ENCODE results near the gene NAT8L. TPM values are rescaled to one million over a fixed set of nuclear protein-coding genes. Genes with fewer than 3 reads are reported as not detected.

Gene NAT8L
- total and polyA plus RNA-seq, 2 donors (not counting 1 experiment from before 2014, with no cell fraction given) = 0.03 to 0.25 TPM

DNA sequence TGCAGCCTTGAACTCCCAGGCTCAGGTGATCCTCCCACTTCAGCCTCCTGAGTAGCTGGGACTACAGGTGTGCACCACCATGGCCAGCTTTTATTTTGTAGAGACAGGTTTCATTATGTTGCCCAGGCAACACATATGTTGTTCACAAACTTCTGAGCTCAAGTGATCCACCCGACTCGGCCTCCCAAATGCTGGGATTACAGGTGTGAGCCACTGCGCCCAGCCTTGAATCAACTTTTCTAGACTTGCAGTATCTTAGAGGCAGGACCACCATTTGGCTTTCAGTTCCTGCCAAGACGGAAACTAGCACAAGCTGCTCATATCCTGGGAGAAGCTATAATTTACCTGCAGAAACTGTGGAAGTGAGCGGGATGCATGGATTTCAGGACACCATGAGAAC is 19.9 kb downstream of the NAT8L start:
- CTCF ChIA-PET = no interaction called here
- H3K27me3 ChIP-seq (replicated peaks in 1 of 4; ENCODE audit: control extremely low read depth in 1 of 4, control insufficient read depth in 3 of 4, insufficient read depth in 4 of 4, low read length in 3 of 4) = no peaks in the 10 kb centered on the region
- H2AFZ ChIP-seq (ENCODE audit: insufficient read depth, low read depth, low read length, poor library complexity, severe bottlenecking) = no peak overlapping the region
- no peak overlapping the region for H3K27ac ChIP-seq (ENCODE audit: low read length in 2 of 2)
- no peaks in the 10 kb centered on the region for H3K4me1 Mint-ChIP-seq
- H3K79me2 ChIP-seq (ENCODE audit: control insufficient read depth, insufficient read depth, low read length) = no peaks in the 10 kb centered on the region
- POLR2A ChIA-PET = interaction anchor here (0.5 kb wide), 1 partner anchor 1056 kb away, joined by 3 read pairs; no protein-coding TSS in a partner anchor
- WGBS (ENCODE audit: insufficient coverage) = 95% methylated on average over 5 of the region's 5 CpGs
- intact Hi-C loops (cut with micrococcal nuclease) = no loop called here
- H4K20me1 ChIP-seq (ENCODE audit: control insufficient read depth, insufficient read depth, low read length, poor library complexity, severe bottlenecking) = no peaks in the 10 kb centered on the region
- no peaks in the 10 kb centered on the region for H3K4me1 ChIP-seq (ENCODE audit: control insufficient read depth in 2 of 2, insufficient read depth in 2 of 2, low read length in 2 of 2)
- H3K4me3 Mint-ChIP-seq = no peak overlapping the region
- ATAC-seq (ENCODE audit: low read depth) = no peak
- H3K9ac ChIP-seq (ENCODE audit: low read length) = no peak overlapping the region
- H3K9me3 Mint-ChIP-seq (ENCODE audit: insufficient read depth) = no peaks in the 10 kb centered on the region
- H3K36me3 ChIP-seq (replicated peaks in 1 of 2; ENCODE audit: control extremely low read depth in 1 of 2, control insufficient read depth in 1 of 2, extremely low read depth in 1 of 2, insufficient read depth in 2 of 2, low read length in 1 of 2) = no peaks in the 10 kb centered on the region
- H3K4me3 ChIP-seq (ENCODE audit: control extremely low read depth in 1 of 5, extremely low read depth in 1 of 5, insufficient read depth in 1 of 5, low read depth in 2 of 5, low read length in 4 of 5) = no peak overlapping the region
- no peak for DNase-seq
- H3K27ac Mint-ChIP-seq = no peak overlapping the region
- H3K9me3 ChIP-seq (ENCODE audit: control extremely low read depth in 1 of 3, control insufficient read depth in 2 of 3, insufficient read depth in 1 of 3, low read length in 2 of 3) = no peaks in the 10 kb centered on the region
- TF ChIP-seq EZH2 (IDR thresholded peaks at IDR 0.05; ENCODE audit: borderline replicate concordance, insufficient read depth, low read depth, low read length, poor library complexity, severe bottlenecking) = no peak
- TF ChIP-seq, protein P1, sequence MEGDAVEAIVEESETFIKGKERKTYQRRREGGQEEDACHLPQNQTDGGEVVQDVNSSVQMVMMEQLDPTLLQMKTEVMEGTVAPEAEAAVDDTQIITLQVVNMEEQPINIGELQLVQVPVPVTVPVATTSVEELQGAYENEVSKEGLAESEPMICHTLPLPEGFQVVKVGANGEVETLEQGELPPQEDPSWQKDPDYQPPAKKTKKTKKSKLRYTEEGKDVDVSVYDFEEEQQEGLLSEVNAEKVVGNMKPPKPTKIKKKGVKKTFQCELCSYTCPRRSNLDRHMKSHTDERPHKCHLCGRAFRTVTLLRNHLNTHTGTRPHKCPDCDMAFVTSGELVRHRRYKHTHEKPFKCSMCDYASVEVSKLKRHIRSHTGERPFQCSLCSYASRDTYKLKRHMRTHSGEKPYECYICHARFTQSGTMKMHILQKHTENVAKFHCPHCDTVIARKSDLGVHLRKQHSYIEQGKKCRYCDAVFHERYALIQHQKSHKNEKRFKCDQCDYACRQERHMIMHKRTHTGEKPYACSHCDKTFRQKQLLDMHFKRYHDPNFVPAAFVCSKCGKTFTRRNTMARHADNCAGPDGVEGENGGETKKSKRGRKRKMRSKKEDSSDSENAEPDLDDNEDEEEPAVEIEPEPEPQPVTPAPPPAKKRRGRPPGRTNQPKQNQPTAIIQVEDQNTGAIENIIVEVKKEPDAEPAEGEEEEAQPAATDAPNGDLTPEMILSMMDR (IDR thresholded peaks at IDR 0.05) = no peak
- no peak overlapping the region for H3K4me2 ChIP-seq (replicated peaks; ENCODE audit: low read depth, low read length, poor library complexity, severe bottlenecking)
- H3K27me3 Mint-ChIP-seq = no peaks in the 10 kb centered on the region

DNA sequence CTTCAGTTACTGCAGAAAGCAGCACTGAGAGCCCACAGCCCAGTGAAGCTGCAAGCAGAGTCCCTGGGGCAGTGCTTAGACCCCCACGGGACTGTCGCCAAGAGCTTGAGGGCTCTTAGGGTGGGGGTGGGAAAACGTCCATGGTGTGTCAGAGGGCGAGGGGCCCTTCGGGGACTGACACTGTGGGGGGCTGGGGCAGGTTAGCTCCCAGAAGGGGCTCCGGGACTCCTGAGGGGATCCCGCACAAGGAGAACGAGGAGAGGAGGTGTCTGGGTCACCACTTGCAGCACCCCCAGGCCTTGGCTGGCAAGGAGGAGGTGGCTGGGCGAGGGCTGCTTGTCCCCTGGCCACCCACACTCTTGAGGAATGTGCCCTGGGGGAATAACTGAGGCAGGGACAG is 20.8 kb downstream of the NAT8L start:
- ChIA-PET POLR2A (no interaction called here), CTCF (no interaction called here)
- no peaks in the 10 kb centered on the region for H4K20me1 ChIP-seq (ENCODE audit: control insufficient read depth, insufficient read depth, low read length, poor library complexity, severe bottlenecking)
- Mint-ChIP-seq H3K4me1 (no peaks in the 10 kb centered on the region), H3K27me3 (peaks cover 4% of the 10 kb centered on the region), H3K9me3 (ENCODE audit: insufficient read depth) (no peaks in the 10 kb centered on the region), H3K27ac (no peak overlapping the region), H3K4me3 (no peak overlapping the region)
- H3K36me3 ChIP-seq (replicated peaks in 1 of 2; ENCODE audit: control extremely low read depth in 1 of 2, control insufficient read depth in 1 of 2, extremely low read depth in 1 of 2, insufficient read depth in 2 of 2, low read length in 1 of 2) = no peaks in the 10 kb centered on the region
- H2AFZ ChIP-seq (ENCODE audit: insufficient read depth, low read depth, low read length, poor library complexity, severe bottlenecking) = no peak overlapping the region
- DNase-seq (no peak), ATAC-seq (ENCODE audit: low read depth) (no peak)
- H3K4me1 ChIP-seq (ENCODE audit: control insufficient read depth in 2 of 2, insufficient read depth in 2 of 2, low read length in 2 of 2) = no peaks in the 10 kb centered on the region
- H3K9ac ChIP-seq (ENCODE audit: low read length) = no peak overlapping the region
- H3K27ac ChIP-seq (ENCODE audit: low read length in 2 of 2) = no peak overlapping the region
- TF ChIP-seq, protein P1 (IDR thresholded peaks at IDR 0.05) = no peak
- TF ChIP-seq EZH2 (IDR thresholded peaks at IDR 0.05; ENCODE audit: borderline replicate concordance, insufficient read depth, low read depth, low read length, poor library complexity, severe bottlenecking) = no peak
- no peaks in the 10 kb centered on the region for H3K79me2 ChIP-seq (ENCODE audit: control insufficient read depth, insufficient read depth, low read length)
- intact Hi-C loops (cut with micrococcal nuclease) = no loop called here
- no peaks in the 10 kb centered on the region for H3K27me3 ChIP-seq (replicated peaks in 1 of 4; ENCODE audit: control extremely low read depth in 1 of 4, control insufficient read depth in 3 of 4, insufficient read depth in 4 of 4, low read length in 3 of 4)
- WGBS (ENCODE audit: insufficient coverage) = 90% methylated on average over 9 of the region's 9 CpGs
- no peak overlapping the region for H3K4me3 ChIP-seq (ENCODE audit: control extremely low read depth in 1 of 5, extremely low read depth in 1 of 5, insufficient read depth in 1 of 5, low read depth in 2 of 5, low read length in 4 of 5)
- no peak overlapping the region for H3K4me2 ChIP-seq (replicated peaks; ENCODE audit: low read depth, low read length, poor library complexity, severe bottlenecking)
- H3K9me3 ChIP-seq (ENCODE audit: control extremely low read depth in 1 of 3, control insufficient read depth in 2 of 3, insufficient read depth in 1 of 3, low read length in 2 of 3) = no peaks in the 10 kb centered on the region
